Measurements from ENCODE around the gene CCDC122.

The CCDC122 gene

DNA sequence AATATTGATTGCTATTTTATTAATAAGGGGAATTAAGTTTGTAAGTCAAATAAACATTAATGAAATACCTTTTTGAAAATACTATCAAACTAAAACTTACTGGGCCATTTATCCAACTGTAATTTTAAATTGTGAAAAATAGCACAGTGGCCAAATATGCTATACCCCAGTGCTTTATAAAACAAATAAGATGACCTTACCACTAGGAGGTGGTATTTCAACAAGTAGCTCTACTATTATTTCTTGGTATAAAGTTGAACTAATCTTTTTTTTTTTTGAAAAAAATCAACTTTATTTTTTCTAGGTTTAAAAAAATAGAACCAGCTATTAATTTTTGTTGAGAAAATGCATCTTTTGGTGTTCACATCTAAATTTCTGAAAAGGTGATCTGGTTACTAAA is 14.9 kb upstream of the CCDC122 start:
- TF ChIP-seq, protein P1, sequence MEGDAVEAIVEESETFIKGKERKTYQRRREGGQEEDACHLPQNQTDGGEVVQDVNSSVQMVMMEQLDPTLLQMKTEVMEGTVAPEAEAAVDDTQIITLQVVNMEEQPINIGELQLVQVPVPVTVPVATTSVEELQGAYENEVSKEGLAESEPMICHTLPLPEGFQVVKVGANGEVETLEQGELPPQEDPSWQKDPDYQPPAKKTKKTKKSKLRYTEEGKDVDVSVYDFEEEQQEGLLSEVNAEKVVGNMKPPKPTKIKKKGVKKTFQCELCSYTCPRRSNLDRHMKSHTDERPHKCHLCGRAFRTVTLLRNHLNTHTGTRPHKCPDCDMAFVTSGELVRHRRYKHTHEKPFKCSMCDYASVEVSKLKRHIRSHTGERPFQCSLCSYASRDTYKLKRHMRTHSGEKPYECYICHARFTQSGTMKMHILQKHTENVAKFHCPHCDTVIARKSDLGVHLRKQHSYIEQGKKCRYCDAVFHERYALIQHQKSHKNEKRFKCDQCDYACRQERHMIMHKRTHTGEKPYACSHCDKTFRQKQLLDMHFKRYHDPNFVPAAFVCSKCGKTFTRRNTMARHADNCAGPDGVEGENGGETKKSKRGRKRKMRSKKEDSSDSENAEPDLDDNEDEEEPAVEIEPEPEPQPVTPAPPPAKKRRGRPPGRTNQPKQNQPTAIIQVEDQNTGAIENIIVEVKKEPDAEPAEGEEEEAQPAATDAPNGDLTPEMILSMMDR (conservative IDR thresholded peaks at IDR 0.05; ENCODE audit: low read depth, low read length) = peak; percentile 42
- no peak overlapping the region for H3K4me3 ChIP-seq (ENCODE audit: low read depth, low read length)
- peak; percentile 44 for DNase-seq (ENCODE audit: low read depth)

DNA sequence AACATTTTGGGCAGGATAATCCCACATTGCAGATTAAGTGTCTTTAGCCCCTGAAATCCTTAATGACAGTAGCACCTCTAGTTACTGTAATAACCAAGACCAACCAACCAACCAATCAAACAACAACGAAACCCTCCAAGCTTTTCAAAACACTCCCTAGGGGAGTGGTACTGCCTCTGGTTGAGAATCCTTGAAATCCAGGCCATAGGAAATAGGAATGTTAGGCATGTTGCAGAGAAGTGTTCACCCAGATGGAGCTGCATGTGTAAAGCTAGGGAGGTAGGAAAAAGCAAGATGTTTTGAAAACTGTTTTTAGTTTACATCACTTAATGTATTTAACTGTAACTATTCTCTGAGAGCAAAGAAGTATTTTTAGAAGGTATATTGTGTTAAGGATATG is 4.7 kb upstream of the CCDC122 start:
- H3K4me3 ChIP-seq (ENCODE audit: low read depth, low read length) = no peak overlapping the region
- DNase-seq (ENCODE audit: low read depth) = no peak
- TF ChIP-seq, protein P1 (conservative IDR thresholded peaks at IDR 0.05; ENCODE audit: low read depth, low read length) = no peak

DNA sequence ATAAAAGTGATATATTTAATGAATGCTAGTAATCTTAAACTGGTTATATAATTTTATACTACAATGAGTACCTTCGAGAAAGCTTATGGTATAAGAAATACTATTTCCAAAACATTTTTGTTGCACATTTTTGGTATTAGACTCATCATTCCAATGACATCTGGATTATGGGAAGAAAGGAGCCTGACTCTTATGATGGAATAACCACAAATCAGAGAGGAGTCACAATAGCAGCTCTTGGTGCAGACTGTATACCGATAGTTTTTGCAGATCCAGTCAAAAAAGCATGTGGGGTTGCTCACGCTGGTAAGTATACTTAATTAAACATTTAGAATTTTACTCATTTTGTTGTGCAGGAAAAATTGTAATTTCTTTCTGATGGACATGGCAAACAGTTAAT is 4.1 kb upstream of the CCDC122 start:
- no peak for DNase-seq (ENCODE audit: low read depth)
- TF ChIP-seq, protein P1 (conservative IDR thresholded peaks at IDR 0.05; ENCODE audit: low read depth, low read length) = no peak
- no peak overlapping the region for H3K4me3 ChIP-seq (ENCODE audit: low read depth, low read length)

GRCh38 chr13:43881580-43881979 is 2.0 kb upstream of the CCDC122 start:
- DNase-seq (ENCODE audit: low read depth) = no peak
- TF ChIP-seq, protein P1 (conservative IDR thresholded peaks at IDR 0.05; ENCODE audit: low read depth, low read length) = no peak

DNA sequence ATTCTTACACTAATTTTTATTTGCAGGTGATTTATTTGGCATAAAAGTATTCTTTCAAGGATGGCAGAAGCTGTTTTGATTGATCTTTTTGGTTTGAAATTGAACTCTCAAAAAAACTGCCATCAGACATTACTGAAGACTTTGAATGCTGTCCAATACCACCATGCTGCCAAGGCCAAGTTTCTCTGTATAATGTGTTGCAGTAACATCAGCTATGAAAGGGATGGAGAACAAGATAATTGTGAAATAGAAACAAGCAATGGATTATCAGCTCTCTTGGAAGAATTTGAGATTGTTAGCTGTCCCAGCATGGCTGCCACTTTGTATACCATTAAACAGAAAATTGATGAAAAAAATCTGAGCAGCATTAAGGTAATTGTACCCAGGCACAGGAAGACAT is 1.4 kb upstream of the CCDC122 start:
- DNase-seq (ENCODE audit: low read depth) = no peak

More at GRCh38 chr13:43881580-43881979, 2.0 kb upstream of the CCDC122 start:
- H3K4me3 ChIP-seq (ENCODE audit: low read depth, low read length) = no peak overlapping the region

DNA sequence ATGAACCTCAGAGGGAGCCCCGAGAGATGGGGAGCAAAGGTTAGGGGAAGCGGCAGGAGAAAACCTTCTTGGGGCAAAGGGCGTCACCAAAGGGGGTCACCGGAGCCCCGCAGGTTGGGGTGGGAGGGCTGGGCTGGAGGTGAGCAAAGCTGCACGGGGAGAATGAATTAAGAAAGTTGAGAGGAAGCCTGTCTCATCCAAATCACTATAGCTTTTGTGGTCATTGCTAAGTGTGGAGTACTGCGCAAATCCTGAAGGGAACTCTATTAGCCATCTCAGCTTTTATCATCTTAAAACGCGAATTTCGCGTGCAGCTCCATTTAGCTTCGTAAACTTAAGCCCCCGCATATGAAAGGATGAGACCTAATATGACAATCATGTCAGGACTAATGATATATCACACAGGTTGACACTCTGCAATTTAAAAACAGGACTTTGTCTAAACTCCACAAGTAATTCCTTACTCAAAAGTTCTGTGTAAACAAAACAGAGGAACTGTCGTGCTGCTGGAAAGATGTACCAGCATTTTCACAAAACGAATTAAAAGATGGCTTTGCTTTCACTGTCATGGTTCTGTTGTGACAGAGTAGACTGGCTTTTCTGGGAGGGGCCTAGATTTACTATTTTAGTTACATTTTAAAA is 795 bp upstream of the CCDC122 start:
- peak overlapping the region; percentile 89 for H3K4me3 ChIP-seq (ENCODE audit: low read depth, low read length)
- no peak for DNase-seq (ENCODE audit: low read depth)
- TF ChIP-seq, protein P1 (conservative IDR thresholded peaks at IDR 0.05; ENCODE audit: low read depth, low read length) = no peak

More for the DNA sequence above, 1.4 kb upstream of the CCDC122 start:
- TF ChIP-seq, protein P1 (conservative IDR thresholded peaks at IDR 0.05; ENCODE audit: low read depth, low read length) = no peak
- H3K4me3 ChIP-seq (ENCODE audit: low read depth, low read length) = no peak overlapping the region

- peak within 1 kb of the TSS; percentile 89 for H3K4me3 ChIP-seq (ENCODE audit: low read depth, low read length)
- TF ChIP-seq, protein P1 (conservative IDR thresholded peaks at IDR 0.05; ENCODE audit: low read depth, low read length) = no peak
- DNase-seq (ENCODE audit: low read depth) = no peak
These were observed 228 bp upstream of the CCDC122 start, which contains the start of gene LACC1 for GRCh38 chr13:43879755-43880181. TSS of gene LACC1 (plus strand) at chr13:43879904. CDS start at chr13:43880986, 1,082 bp downstream.

All from choroid plexus epithelial cell (primary cell).